ENCODE data around the gene DCAF8L2. TPM values are rescaled to one million over a fixed set of nuclear protein-coding genes. Genes with fewer than 3 reads are reported as not detected.
"Not testable (repeated sequence)": the region's sequence is repeated elsewhere in the genome, so short reads cannot be mapped to it uniquely, and the experiment has no call there.

Gene DCAF8L2
- not detected in 2 replicates for total RNA-seq (2014; rRNA removed; shearing (Covaris generic))

DNA sequence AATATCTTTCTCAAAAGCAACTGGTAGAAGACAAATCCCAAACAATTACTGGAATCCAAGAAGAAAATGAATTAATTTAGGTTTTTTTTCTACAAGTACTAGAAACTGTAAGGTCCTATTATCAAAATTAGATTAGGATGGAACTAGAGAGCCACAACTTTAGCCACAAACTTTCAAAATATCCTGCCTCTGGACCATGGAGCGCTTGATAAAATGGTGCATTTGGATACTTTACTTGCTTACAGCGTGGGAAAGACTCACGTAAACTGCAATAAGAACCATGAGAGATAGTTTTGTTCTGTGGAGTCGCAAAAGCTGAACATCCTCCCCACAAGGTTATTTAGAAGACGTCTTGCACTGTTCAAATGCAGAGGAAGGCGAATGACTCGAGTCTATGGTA is at the start of gene DCAF8L2:
DCAF8L2 (plus strand) TSS at position 301 of the 400 bp plus-strand sequence. CDS start 156,552 bp downstream, outside the sequence.
- H3K27me3 ChIP-seq, result no peaks in the 10 kb centered on the region
- H3K27ac ChIP-seq, result no peak within 1 kb of the TSS
- no peak within 1 kb of the TSS for H3K4me3 ChIP-seq
- H3K9me3 ChIP-seq (replicated peaks), result no peaks in the 10 kb centered on the region
- no peaks in the 10 kb centered on the region for H3K4me1 ChIP-seq
- DNase-seq, result no peak
- H3K36me3 ChIP-seq, result no peaks in the 10 kb centered on the region

DNA sequence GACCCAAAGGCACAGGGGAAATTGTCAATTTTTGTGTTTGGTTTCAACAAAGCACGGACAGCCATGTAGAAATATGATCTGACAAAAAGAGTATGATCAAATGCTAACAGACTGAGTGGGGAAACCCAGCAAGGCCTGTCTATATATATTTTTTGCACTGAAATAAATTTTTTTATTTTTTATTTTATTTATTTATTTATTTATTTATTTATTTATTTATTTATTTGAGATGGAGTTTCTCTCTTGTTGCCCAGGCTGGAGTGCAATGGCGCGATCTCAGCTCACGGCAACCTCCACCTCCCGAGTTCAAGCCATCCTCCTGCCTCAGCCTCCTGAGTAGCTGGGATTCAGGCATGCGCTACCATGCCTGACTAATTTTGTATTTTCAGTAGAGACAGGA is 49.0 kb upstream of the DCAF8L2 start:
- not testable (repeated sequence) for H3K4me1 ChIP-seq; H3K27me3 ChIP-seq; DNase-seq; H3K9me3 ChIP-seq (replicated peaks); H3K4me3 ChIP-seq; H3K27ac ChIP-seq; H3K36me3 ChIP-seq

GRCh38 chrX:27548624-27549023 is 41.5 kb upstream of the DCAF8L2 start:
- H3K36me3 ChIP-seq, result no peaks in the 10 kb centered on the region
- H3K27ac ChIP-seq, result no peak overlapping the region
- no peak for DNase-seq
- H3K4me1 ChIP-seq, result no peaks in the 10 kb centered on the region
- no peaks in the 10 kb centered on the region for H3K27me3 ChIP-seq
- H3K4me3 ChIP-seq, result no peak overlapping the region
- no peaks in the 10 kb centered on the region for H3K9me3 ChIP-seq (replicated peaks)

DNA sequence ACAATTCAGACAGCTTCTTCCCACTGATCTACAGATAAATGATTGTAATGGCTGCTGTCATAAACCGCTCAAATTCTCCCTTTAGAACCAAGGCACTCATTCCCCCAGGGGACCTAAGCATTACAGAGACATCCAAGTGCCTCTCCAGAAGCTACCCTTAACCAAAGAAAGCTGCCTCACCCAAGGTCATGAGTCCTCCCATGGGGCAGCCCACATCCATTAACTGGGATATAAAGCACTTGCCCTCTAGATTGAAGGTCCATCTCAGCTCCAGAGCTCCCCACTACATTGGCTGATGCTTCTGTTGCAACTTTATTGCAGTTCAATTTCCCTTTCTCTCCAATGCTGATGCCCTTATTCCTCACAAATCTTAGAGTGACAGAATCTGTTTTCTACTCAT is 40.5 kb upstream of the DCAF8L2 start:
- Histone ChIP-seq H3K27ac (no peak overlapping the region), H3K9me3 (replicated peaks) (no peaks in the 10 kb centered on the region), H3K36me3 (no peaks in the 10 kb centered on the region), H3K27me3 (no peaks in the 10 kb centered on the region), H3K4me1 (no peaks in the 10 kb centered on the region), H3K4me3 (no peak overlapping the region)
- no peak for DNase-seq

- H3K9me3 ChIP-seq (replicated peaks), result no peaks in the 10 kb centered on the region
- H3K27ac ChIP-seq, result no peak overlapping the region
- H3K4me1 ChIP-seq, result no peaks in the 10 kb centered on the region
- no peaks in the 10 kb centered on the region for H3K27me3 ChIP-seq
- no peaks in the 10 kb centered on the region for H3K36me3 ChIP-seq
- DNase-seq, result peak; percentile 3 to 36
- no peak overlapping the region for H3K4me3 ChIP-seq
Measured at GRCh38 chrX:27555514-27555913, 34.6 kb upstream of the DCAF8L2 start.

- DNase-seq, result no peak
- H3K9me3 ChIP-seq (replicated peaks), result no peaks in the 10 kb centered on the region
- no peaks in the 10 kb centered on the region for H3K36me3 ChIP-seq
- H3K4me1 ChIP-seq, result no peaks in the 10 kb centered on the region
- H3K27me3 ChIP-seq, result no peaks in the 10 kb centered on the region
- no peak overlapping the region for H3K27ac ChIP-seq
- H3K4me3 ChIP-seq, result no peak overlapping the region
Measured at GRCh38 chrX:27565992-27566391, 24.2 kb upstream of the DCAF8L2 start.

- no peak for DNase-seq
- Histone ChIP-seq H3K4me1 (no peaks in the 10 kb centered on the region), H3K27ac (no peak overlapping the region), H3K9me3 (replicated peaks) (no peaks in the 10 kb centered on the region), H3K27me3 (no peaks in the 10 kb centered on the region), H3K4me3 (no peak overlapping the region), H3K36me3 (no peaks in the 10 kb centered on the region)
Measured at GRCh38 chrX:27571164-27571563, 19.0 kb upstream of the DCAF8L2 start.

DNA sequence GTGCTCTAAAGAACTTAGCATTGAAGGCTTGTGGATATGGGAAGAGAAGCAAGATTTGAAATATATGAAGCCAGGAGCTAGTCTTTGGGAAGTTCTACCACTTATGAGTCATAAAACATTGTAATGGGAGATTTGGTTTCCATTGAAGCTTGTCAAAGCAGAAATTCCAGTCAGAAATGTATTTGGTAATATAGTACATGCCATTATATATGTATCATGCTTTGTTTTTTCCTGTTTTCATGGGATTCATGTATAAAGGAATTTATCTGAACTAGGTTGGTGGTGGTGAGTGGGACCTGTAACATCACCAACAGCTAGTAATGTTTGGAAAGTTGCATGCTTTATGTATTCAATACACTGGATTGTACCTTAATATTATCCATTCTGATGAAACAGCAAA is 14.6 kb upstream of the DCAF8L2 start:
- H3K27me3 ChIP-seq, result no peaks in the 10 kb centered on the region
- no peaks in the 10 kb centered on the region for H3K9me3 ChIP-seq (replicated peaks)
- no peak overlapping the region for H3K27ac ChIP-seq
- H3K4me1 ChIP-seq, result no peaks in the 10 kb centered on the region
- H3K36me3 ChIP-seq, result no peaks in the 10 kb centered on the region
- H3K4me3 ChIP-seq, result no peak overlapping the region
- DNase-seq, result no peak

DNA sequence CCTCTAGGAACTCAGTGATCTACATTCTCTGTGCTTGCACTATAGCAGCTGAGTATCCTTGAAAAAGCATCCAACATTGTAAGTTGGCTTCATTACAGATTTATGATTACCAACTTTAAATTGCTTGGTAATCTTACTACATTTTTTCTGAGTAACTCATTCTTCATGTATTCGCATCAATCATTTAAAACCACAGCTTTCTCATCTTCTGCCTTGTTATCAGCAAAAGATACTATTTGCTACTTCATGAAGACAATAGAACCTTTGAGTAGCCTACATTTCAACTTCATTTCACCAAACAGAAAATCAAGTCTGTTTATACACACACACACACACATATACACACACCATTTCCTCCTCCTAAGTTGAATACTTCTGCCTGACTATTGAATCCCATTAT is 6.2 kb upstream of the DCAF8L2 start:
- H3K27me3 ChIP-seq, result no peaks in the 10 kb centered on the region
- H3K4me1 ChIP-seq, result no peaks in the 10 kb centered on the region
- H3K9me3 ChIP-seq (replicated peaks), result no peaks in the 10 kb centered on the region
- H3K27ac ChIP-seq, result no peak overlapping the region
- DNase-seq, result no peak
- no peak overlapping the region for H3K4me3 ChIP-seq
- H3K36me3 ChIP-seq, result no peaks in the 10 kb centered on the region

- Histone ChIP-seq H3K9me3 (replicated peaks) (no peaks in the 10 kb centered on the region), H3K27ac (no peak overlapping the region), H3K27me3 (no peaks in the 10 kb centered on the region), H3K36me3 (no peaks in the 10 kb centered on the region), H3K4me1 (no peaks in the 10 kb centered on the region), H3K4me3 (no peak overlapping the region)
- no peak for DNase-seq
Measured at GRCh38 chrX:27591938-27592337, 1.8 kb downstream of the DCAF8L2 start.

DNA sequence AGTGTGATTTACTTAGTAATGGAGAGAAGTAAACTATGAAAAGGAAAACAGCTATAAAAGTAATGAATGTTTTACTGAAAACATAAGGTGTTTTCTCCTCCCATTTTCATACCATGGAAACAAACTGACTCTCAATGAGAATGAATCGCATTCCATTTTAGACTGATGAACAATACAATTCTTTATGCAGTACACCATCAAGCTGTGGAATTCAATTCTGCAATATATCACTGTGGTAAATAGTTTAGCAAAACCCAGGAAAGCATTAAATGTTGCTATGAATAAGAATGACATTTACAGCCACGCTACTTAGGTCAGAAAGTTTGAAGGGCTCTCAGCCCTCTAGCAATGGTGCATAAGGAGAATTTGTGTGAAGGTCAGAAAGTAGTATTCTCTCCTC is 7.4 kb downstream of the DCAF8L2 start:
- no peaks in the 10 kb centered on the region for H3K4me1 ChIP-seq
- no peaks in the 10 kb centered on the region for H3K9me3 ChIP-seq (replicated peaks)
- H3K36me3 ChIP-seq, result no peaks in the 10 kb centered on the region
- DNase-seq, result no peak
- no peak overlapping the region for H3K4me3 ChIP-seq
- H3K27me3 ChIP-seq, result no peaks in the 10 kb centered on the region
- no peak overlapping the region for H3K27ac ChIP-seq

DNA sequence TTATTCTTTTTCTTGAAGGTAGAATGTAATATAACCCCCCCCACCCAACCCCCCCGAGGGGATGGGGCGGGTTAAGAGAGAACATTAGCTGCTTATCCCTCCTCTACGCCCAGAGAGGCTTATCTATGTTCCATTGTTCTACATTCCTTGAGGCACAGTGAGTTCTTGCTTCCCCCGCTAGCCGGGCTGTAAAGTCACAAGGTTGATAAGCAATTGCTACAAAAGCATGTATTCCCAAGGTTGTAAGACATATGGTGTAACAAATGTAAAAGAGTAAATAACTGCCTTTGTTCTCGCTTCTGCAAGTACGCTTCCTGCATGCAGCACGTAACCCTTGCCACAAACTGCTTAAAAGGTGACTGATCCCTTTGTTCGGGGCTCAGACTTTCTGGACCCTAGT is 8.2 kb downstream of the DCAF8L2 start:
- no peaks in the 10 kb centered on the region for H3K36me3 ChIP-seq
- DNase-seq, result no peak
- H3K9me3 ChIP-seq (replicated peaks), result no peaks in the 10 kb centered on the region
- no peak overlapping the region for H3K4me3 ChIP-seq
- no peak overlapping the region for H3K27ac ChIP-seq
- no peaks in the 10 kb centered on the region for H3K4me1 ChIP-seq
- no peaks in the 10 kb centered on the region for H3K27me3 ChIP-seq

- H3K27ac ChIP-seq, result no peak overlapping the region
- no peaks in the 10 kb centered on the region for H3K9me3 ChIP-seq (replicated peaks)
- no peaks in the 10 kb centered on the region for H3K36me3 ChIP-seq
- no peaks in the 10 kb centered on the region for H3K4me1 ChIP-seq
- H3K4me3 ChIP-seq, result no peak overlapping the region
- no peaks in the 10 kb centered on the region for H3K27me3 ChIP-seq
- DNase-seq, result no peak
Measured at GRCh38 chrX:27599928-27600327, 9.8 kb downstream of the DCAF8L2 start.

- no peak for DNase-seq
- Histone ChIP-seq H3K27ac (no peak overlapping the region), H3K36me3 (no peaks in the 10 kb centered on the region), H3K4me3 (no peak overlapping the region), H3K4me1 (no peaks in the 10 kb centered on the region), H3K9me3 (replicated peaks) (no peaks in the 10 kb centered on the region), H3K27me3 (no peaks in the 10 kb centered on the region)
Measured at GRCh38 chrX:27600686-27601085, 10.5 kb downstream of the DCAF8L2 start.

DNA sequence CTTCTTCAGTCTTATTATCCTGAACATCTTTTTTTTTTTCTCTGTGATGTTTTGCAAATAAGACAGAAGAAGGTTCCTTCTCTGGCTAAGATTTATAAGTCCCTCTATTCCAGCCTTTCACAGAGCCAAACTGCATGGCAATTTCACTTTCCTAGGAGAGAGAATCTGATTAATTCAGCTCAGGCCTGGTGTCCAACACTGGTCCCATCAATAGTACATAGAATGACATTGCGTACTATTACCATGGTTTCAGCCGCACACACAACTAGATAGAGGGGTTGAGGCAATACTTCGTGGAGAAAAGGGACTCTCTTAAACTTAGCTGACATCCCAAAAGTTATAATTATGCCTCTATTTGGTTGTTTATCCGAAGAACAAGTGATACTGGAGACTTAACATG is 18.5 kb downstream of the DCAF8L2 start:
- no peaks in the 10 kb centered on the region for H3K9me3 ChIP-seq (replicated peaks)
- H3K27ac ChIP-seq, result no peak overlapping the region
- no peaks in the 10 kb centered on the region for H3K4me1 ChIP-seq
- no peak for DNase-seq
- no peaks in the 10 kb centered on the region for H3K36me3 ChIP-seq
- no peaks in the 10 kb centered on the region for H3K27me3 ChIP-seq
- H3K4me3 ChIP-seq, result no peak overlapping the region

GRCh38 chrX:27619459-27619858 is 29.3 kb downstream of the DCAF8L2 start:
- no peaks in the 10 kb centered on the region for H3K4me1 ChIP-seq
- H3K27ac ChIP-seq, result no peak overlapping the region
- H3K9me3 ChIP-seq (replicated peaks), result no peaks in the 10 kb centered on the region
- H3K27me3 ChIP-seq, result no peaks in the 10 kb centered on the region
- no peak for DNase-seq
- H3K36me3 ChIP-seq, result no peaks in the 10 kb centered on the region
- H3K4me3 ChIP-seq, result no peak overlapping the region

- H3K36me3 ChIP-seq, result no peaks in the 10 kb centered on the region
- H3K9me3 ChIP-seq (replicated peaks), result no peaks in the 10 kb centered on the region
- DNase-seq, result peak in 1 of 2 experiments; percentile 44
- no peak overlapping the region for H3K27ac ChIP-seq
- H3K27me3 ChIP-seq, result no peaks in the 10 kb centered on the region
- H3K4me1 ChIP-seq, result no peaks in the 10 kb centered on the region
- no peak overlapping the region for H3K4me3 ChIP-seq
Measured at GRCh38 chrX:27619975-27620374, 29.8 kb downstream of the DCAF8L2 start.
